Mononuclear cell (primary cell): Measurements from ENCODE around the gene SLC25A29. TPM values are rescaled to one million over a fixed set of nuclear protein-coding genes. Genes with fewer than 3 reads are reported as not detected.

Source experiments
- H3K27me3 ChIP-seq: 2 replicates; pipeline ENCODE4 v1.6.0; 2011; ENCODE audit warnings: low read length, control low read depth; ENCODE audit not compliant: insufficient read depth
- H3K4me1 ChIP-seq: 2 replicates; pipeline ENCODE4 v1.5.1; 2011; ENCODE audit warnings: mild to moderate bottlenecking, low read length, control low read depth; ENCODE audit not compliant: insufficient read depth
- H3K4me3 ChIP-seq: 2 replicates; pipeline ENCODE4 v1.5.1; 2011; ENCODE audit warnings: mild to moderate bottlenecking, low read length, moderate library complexity
- H3K9me3 ChIP-seq: 2 replicates; pipeline ENCODE4 v1.5.1; 2011; ENCODE audit warnings: low read depth, mild to moderate bottlenecking, control low read depth, low read length
- total RNA-seq: library from RNA; depleted of rRNA; stranded (reverse); fragments of >200 nt; gene quantifications from one replicate; pipeline ENCODE4 v1.2.3, GENCODE V29; 2012

The SLC25A29 gene
- total RNA-seq, 1 donor: 9.2 TPM

GRCh38 chr14:100268591-100269207 lies 37.5 kb downstream of the SLC25A29 start:
- no peaks in the 10 kb centered on the region for H3K9me3 ChIP-seq
- peaks cover 8% of the 10 kb centered on the region for H3K4me1 ChIP-seq
- no peaks in the 10 kb centered on the region for H3K27me3 ChIP-seq
- no peak overlapping the region for H3K4me3 ChIP-seq

GRCh38 chr14:100267990-100268389 lies 38.3 kb downstream of the SLC25A29 start:
- H3K4me3 ChIP-seq: no peak overlapping the region
- H3K9me3 ChIP-seq: no peaks in the 10 kb centered on the region
- peaks cover 10% of the 10 kb centered on the region for H3K4me1 ChIP-seq
- no peaks in the 10 kb centered on the region for H3K27me3 ChIP-seq

GRCh38 chr14:100263141-100263540 lies 43.1 kb downstream of the SLC25A29 start:
- peaks cover 40% of the 10 kb centered on the region for H3K4me1 ChIP-seq

DNA sequence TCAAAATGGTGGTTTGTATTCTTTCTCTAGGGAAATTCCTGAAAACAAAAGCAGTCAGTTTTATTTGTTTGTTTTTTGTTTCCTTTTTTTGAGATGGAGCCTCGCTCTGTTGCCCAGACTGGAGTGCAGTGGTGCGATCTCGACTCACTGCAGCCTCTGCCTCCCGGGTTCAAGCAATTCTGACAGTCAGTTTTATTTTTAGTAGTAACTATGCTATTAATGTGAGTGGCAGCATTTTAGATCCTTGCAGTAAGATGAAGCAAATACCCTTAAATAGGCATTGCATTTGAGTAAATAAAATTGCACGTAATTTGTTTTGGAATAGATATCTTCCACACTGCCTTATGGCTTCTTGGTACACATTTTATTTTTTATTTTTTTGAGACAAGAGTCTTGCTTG lies 43.7 kb downstream of the SLC25A29 start:
- Histone ChIP-seq H3K4me3 (no peak overlapping the region), H3K9me3 (no peaks in the 10 kb centered on the region), H3K27me3 (no peaks in the 10 kb centered on the region), H3K4me1 (peaks cover 46% of the 10 kb centered on the region)

More at GRCh38 chr14:100263141-100263540, 43.1 kb downstream of the SLC25A29 start:
- Histone ChIP-seq H3K4me3 (no peak overlapping the region), H3K27me3 (no peaks in the 10 kb centered on the region), H3K9me3 (no peaks in the 10 kb centered on the region)

- Histone ChIP-seq H3K9me3 (no peaks in the 10 kb centered on the region), H3K4me1 (peaks cover 54% of the 10 kb centered on the region), H3K27me3 (no peaks in the 10 kb centered on the region), H3K4me3 (no peak overlapping the region)
Observed at GRCh38 chr14:100261621-100262020, 44.6 kb downstream of the SLC25A29 start.

GRCh38 chr14:100256339-100256895 lies 49.8 kb downstream of the SLC25A29 start:
- H3K4me1 ChIP-seq: peaks cover 61% of the 10 kb centered on the region
- H3K4me3 ChIP-seq: no peak overlapping the region
- no peaks in the 10 kb centered on the region for H3K27me3 ChIP-seq
- no peaks in the 10 kb centered on the region for H3K9me3 ChIP-seq

DNA sequence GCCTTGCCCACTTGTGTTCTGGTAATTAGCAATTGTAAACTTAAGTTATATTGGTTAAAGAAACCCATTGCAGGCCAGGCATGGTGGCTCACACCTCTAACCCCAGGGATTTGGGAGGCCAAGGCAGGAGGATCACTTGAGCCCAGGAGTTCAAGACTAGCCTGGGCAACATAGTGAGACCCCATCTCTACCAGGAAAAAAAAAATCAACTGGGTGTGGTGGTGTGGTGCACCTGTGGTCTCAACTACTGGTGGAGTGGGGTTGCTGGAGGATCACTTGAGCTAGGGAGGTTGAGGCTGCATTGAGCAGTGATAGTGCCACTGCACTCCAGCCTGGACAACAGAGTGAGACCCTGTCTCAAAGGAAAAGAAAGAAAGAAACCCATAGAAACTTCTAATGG lies 53.6 kb downstream of the SLC25A29 start:
- no peak overlapping the region for H3K4me3 ChIP-seq
- H3K27me3 ChIP-seq: no peaks in the 10 kb centered on the region
- H3K4me1 ChIP-seq: peaks cover 56% of the 10 kb centered on the region
- H3K9me3 ChIP-seq: no peaks in the 10 kb centered on the region

- Histone ChIP-seq H3K4me3 (no peak overlapping the region), H3K4me1 (peaks cover 58% of the 10 kb centered on the region), H3K27me3 (no peaks in the 10 kb centered on the region)
Observed at GRCh38 chr14:100250732-100251465, 55.3 kb downstream of the SLC25A29 start.

GRCh38 chr14:100246809-100247428 lies 59.3 kb downstream of the SLC25A29 start:
- Histone ChIP-seq H3K9me3 (no peaks in the 10 kb centered on the region), H3K27me3 (no peaks in the 10 kb centered on the region), H3K4me1 (peaks cover 70% of the 10 kb centered on the region), H3K4me3 (no peak overlapping the region)

More at GRCh38 chr14:100250732-100251465, 55.3 kb downstream of the SLC25A29 start:
- no peaks in the 10 kb centered on the region for H3K9me3 ChIP-seq

DNA sequence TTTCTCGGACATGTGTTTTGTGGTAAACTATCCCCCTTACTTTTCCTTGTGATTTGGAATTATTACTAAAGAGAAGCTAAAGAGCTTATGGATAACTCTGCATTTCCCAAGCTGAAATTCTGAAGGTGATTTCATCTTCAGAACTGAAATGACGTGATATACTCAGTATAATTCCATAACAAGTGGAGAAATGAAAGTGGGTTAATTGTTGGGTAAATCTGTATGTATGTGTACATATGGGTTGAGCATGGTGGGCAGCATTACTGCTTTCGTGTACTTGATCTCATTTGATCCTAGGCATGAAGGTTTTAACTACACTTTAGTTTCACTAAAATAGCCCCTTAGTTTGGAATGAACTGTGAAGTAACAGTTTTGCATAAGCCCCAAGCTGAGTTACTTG lies 63.2 kb downstream of the SLC25A29 start:
- Histone ChIP-seq H3K9me3 (no peaks in the 10 kb centered on the region), H3K27me3 (no peaks in the 10 kb centered on the region), H3K4me1 (peaks cover 56% of the 10 kb centered on the region), H3K4me3 (no peak overlapping the region)

GRCh38 chr14:100241279-100241678 lies 65.0 kb downstream of the SLC25A29 start:
- Histone ChIP-seq H3K9me3 (no peaks in the 10 kb centered on the region), H3K4me1 (peaks cover 57% of the 10 kb centered on the region), H3K27me3 (no peaks in the 10 kb centered on the region), H3K4me3 (no peak overlapping the region)

Other genes with a start within 250 kb of the SLC25A29 start
- 425 TPM for gene EVL, start 241.0 kb downstream of the SLC25A29 start, total RNA-seq
- 0.21 TPM for gene DEGS2, start 146.8 kb downstream of the SLC25A29 start, total RNA-seq
- gene YY1, start 67.3 kb downstream of the SLC25A29 start, total RNA-seq: 80.5 TPM
- gene SLC25A47, start 16.9 kb upstream of the SLC25A29 start, total RNA-seq: 0.10 TPM
- gene WDR25, start 70.0 kb upstream of the SLC25A29 start, total RNA-seq: 3.0 TPM